Germinal center (tissue), 1 donor: ENCODE measurements around the gene TBX2.
"Not testable (repeated sequence)": the region's sequence is repeated elsewhere in the genome, so short reads cannot be mapped to it uniquely, and the experiment has no call there.

Experiments
- DNase-seq: peaks from one replicate; pipeline ENCODE4 v3.0.0; 2012; ENCODE audit warnings: mixed read lengths, low spot score

The TBX2 gene

GRCh38 chr17:61399131-61400065 is at the start of gene TBX2:
Gene TBX2, plus strand, starts transcription at chr17:61399843. Its CDS starts 334 bp downstream, at chr17:61400177.
- no peak for DNase-seq

DNA sequence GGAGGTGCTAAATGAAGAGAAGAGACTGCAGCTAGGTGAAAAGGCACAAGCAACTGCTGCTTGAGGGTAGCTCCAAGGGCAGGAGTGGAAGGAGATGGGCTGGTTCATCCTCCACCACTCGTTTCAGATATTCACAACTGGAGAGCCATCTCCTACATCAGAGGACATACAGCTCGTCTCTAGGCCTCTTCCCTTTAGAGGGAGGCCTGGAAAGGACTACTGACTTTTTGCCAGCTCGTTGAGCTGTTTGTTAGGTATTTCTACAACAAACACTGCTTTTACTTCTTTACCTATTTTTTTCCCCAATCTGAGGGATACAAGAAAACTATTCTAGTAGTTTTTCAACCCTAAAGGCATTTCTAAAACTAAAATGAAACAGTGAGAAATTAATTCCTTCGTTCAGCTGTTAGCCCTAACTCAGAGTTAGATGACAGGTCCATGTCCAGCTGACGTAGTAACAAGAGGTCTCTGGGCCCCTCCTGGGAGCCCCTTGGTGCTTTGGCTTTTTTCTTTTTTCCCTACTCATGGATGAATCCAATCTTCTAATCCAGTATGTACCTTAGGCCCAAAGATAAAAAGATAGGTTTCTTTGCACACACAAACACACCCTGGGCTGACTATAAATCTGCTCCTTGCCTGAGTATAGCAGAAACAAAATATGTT is 47.8 kb upstream of the TBX2 start:
- no peak for DNase-seq

GRCh38 chr17:61352408-61352770 is 47.3 kb upstream of the TBX2 start:
- no peak for DNase-seq

- DNase-seq: no peak
Observed at GRCh38 chr17:61352781-61353491, 46.7 kb upstream of the TBX2 start.

DNA sequence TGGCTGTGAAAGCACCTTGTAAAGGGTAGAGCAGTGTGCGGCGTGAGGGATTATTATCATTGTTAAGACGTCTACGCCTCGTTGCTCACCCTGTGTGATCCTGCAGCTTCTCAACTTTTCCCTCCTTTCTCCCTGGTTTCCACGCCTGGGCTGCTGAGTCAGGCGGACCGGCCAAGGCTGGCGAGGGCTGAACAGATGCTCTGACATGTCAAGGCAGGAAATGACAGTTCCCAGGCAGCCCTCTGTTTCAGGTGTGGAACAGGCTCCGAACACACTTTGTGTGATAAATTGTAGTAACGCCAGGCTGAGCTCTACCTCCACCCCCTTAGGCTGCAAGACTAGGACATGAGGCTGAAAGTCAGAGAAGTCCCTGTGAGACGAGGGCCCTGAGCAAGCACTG is 46.0 kb upstream of the TBX2 start:
- DNase-seq: no peak

DNA sequence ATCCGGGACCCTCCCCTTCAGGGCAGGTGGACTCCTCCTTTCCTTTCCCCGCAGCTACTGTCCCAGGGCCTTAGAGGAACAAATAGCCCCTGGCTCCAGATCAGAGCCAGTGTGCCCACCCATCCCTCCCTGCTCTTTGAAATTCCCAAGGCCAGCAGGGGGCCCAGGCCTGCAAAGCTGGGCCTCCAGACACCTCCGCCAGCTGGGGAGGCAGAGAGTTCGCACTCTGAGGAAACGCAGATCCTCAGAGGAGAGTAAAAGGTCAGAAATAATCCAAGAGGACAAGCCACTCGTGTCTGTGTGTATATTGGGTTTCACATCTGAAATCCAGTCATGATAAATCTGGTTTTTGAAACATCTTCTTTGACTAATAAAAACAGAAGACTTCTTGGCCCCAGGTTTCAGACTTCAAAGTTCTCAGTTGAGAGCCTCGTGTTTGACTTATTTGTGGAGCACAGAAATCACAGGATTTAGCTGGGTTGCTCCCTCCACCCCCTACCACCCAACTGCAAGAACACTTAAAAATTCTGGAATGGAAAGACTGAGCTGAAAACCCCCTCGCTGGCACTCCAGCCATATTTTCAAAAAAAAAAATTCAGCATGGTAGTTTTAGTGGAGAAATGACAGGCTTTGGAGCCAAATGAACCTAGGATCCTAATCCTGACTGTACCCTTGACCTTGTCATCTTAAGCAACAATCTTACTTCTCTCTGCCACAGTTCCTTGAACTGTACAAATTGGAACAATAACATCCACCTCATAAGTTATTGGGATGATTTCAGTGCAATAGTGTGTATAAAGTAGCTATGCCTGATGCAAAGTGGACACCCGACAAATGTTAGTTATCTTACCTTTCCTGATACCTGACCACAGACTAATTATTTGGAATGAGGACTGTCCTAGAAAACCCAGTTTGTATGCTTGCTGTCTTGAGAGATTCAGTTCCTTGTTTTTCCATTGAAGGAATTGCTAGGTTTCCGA is 44.5 kb upstream of the TBX2 start:
- no peak for DNase-seq

GRCh38 chr17:61357061-61357460 is 42.6 kb upstream of the TBX2 start:
- not testable (repeated sequence) for DNase-seq

DNA sequence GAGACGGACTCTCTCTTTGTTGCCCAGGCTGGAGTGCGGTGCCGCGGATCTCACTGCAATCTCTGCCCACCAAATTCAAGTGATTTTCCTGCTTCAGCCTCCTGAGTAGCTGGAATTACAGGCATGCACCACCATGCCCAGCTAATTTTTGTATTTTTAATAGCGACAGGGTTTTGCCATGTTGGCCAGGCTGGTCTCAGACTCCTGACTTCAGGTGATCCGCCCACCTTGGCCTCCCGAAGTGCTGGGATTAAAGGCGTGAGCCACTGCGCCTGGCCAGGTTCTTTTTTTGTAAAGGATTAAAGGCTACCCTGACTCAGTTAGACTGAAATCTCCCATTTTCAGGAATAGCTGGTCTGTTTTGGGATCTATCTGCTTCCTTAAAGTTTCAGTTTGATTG is 40.1 kb upstream of the TBX2 start:
- DNase-seq: not testable (repeated sequence)

GRCh38 chr17:61360318-61360943 is 39.2 kb upstream of the TBX2 start:
- no peak for DNase-seq

- DNase-seq: no peak
Observed at GRCh38 chr17:61361084-61361483, 38.6 kb upstream of the TBX2 start.

DNA sequence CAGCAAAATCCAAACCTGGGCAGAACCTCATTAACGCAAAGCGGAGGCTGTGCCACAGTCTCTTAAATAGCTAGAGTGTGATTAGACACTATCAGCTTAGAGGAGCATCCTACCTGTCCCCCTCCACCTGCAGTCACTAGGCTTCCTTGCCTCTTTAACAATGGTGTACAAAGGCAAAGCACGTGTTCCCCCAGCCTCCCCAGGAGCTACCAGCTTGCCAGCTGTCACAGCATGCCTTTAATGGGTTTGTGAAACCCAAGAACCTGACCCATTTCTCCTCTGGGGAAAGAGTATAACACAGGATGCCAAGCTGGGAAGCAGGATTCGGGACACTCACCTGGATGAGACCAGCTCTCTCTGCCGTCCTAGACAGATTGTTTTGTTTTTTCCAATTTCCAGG is 37.2 kb upstream of the TBX2 start:
- no peak for DNase-seq

- no peak for DNase-seq
Observed at GRCh38 chr17:61362852-61363600, 36.6 kb upstream of the TBX2 start.

DNA sequence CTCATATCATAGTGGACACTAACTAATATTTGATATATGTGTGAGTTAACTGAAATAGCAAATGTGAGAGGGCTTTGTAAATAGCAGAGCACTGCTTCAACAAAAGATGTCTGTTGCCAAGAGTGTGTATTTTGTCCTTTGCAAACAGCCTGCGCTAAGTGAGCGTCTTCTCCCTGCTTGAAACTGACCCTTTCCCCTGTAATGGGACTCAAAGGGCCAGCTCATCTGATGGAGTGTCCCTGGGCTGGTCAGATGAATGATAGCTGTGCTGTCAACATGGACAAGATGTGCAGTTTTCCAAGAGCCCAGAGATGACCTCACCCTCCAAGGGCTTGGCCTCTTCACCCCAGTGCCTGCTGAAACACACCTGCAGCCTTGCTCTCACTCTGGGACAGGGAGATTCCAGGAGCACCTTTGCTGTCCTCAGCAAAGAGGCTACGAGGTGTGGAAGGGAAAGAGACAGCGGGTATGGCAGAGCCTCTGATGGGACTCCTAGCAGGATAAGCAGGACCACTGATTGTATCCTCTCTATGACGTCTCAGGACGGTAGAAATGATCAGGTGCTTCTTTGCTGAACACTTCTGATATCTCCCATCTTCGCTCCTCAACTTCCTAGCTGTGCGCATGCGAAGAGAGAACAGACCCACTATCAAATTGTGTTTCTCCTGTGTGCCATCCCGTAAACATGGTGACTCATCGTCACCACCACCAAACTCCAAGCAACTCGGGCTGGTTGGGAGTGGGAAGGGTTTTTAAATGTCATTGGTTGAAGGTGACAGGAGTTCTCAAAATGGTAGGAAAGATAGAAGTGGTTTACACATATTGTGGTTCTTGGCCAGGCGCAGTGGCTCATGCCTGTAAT is 35.8 kb upstream of the TBX2 start:
- no peak for DNase-seq

GRCh38 chr17:61364463-61364846 is 35.2 kb upstream of the TBX2 start:
- no peak for DNase-seq

DNA sequence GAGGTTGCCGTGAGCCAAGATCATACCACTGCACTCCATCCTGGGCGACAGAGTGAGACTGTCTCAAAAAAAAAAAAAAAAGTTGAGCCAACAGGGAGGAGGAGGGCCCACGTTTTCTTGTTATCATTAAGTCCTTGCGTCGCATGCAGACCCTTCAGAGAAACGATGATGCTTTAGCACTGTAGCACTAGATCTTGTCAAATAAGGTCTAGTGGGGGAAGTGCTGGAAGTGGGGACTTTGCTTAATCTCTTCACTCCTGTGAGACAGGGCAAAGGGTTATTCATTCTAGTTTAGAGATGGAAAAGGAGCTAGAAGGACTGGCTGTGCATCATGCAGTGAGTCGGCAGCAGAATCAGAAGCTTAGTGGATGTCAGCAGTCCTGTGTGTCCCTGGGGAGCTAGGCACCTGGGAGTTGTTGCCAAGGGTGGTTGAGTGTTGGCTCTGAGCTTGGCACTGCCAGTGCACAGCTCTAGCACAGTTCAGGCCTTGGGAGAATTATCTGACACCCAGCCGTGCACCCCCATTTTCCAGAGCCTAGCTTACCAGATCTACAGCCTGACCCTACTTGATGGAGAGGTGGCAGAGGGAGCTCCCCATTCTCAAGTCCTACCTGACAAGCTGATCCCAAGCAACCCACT is 33.4 kb upstream of the TBX2 start:
- no peak for DNase-seq

DNA sequence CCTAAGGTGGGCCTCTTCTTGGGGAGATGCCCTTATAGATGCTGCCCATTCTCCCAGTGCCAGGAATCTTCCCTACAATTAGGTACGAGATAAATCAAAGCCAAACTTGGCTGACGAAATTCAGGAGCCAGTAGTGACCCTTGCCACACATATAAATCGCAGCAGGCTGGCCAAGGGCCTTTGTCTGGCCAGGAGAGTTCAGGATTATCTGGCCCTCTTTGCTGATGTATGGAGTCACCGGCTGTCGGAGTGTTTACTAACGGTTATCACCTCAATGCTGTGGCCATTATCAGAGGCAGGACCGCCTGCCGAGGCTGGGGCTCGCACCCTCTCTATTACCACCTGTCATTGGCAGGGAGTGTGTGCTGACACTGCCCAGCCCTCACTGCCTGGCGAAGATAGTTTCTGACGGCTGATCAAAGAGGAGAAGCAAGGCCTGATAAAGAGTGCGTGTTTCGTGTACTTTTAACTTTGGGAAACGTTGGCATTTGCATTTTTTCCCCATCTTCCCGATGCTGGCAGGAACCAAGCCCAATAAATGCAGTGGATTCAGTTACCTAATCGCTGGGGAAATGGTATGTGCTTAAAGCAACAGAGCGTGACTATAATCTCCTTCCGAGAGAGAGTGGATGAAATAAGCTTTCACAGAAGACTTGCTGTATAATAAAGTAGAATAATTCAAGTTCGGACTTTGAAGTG is 32.8 kb upstream of the TBX2 start:
- no peak for DNase-seq

DNA sequence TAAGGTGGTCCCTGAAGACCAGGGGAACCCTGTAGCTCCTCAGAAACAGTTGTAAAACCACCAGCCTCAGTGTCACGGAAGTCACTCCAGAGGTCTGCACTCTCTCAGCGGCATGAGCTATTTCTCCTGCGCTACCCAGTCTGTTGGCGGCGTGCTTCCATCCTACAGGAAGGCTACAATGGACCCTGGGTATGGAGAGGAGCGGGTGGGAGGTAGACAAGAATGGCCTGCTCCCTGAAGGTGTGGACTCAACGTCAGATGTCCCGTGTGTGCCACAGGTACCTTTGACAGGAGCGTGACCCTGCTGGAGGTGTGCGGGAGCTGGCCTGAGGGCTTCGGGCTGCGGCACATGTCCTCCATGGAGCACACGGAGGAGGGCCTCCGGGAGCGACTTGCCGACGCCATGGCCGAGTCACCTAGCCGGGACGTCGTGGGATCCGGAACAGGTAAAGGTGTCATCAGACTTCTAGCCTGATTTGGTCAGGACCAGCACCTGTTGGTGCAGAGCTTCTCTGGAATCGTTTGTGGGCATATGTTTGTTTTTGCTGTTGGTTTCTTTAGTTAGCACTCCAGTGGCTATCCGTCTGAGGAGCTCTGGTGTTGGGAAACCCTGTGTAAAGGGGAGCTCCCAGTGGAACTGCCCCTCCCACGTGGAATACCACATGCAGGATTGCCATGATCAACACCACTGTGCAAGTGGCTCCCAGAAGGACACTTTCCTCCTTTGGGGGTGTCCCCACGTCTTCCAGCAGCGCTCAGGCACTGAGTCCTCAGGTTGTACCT is 31.4 kb upstream of the TBX2 start:
- DNase-seq: no peak
